ENCODE data around the gene PUS10. TPM values are rescaled to one million over a fixed set of nuclear protein-coding genes. Genes with fewer than 3 reads are reported as not detected.

PUS10 gene
- total RNA-seq, 2 donors from 2014 or later = 8.5 to 13.4 TPM

DNA sequence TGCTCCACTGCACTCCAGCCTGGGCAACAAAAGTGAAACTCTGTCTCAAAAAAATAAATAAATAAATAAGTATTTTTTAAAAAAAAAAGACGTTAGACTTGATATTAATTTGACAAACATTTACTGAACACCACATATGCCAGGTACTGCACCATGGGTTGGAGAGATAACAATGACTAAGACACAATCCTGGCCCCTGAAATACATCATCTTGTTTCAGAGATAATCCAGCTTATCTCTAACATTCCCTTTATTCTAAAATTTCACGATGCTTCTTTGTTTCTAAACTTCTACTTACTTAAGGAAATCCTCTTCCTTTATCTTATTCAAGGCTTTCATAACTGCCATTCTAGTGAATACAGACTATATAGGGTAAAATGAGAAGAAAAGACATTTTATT lies 55.5 kb downstream of the PUS10 start:
- Mint-ChIP-seq H3K9me3 (no peaks in the 10 kb centered on the region), H3K27ac (no peak overlapping the region), H3K36me3 (peaks cover 0 to 13% of the 10 kb centered on the region in 2 donors)
- no peak for ATAC-seq
- DNase-seq (ENCODE audit: low spot score in 2 of 2) = no peak

DNA sequence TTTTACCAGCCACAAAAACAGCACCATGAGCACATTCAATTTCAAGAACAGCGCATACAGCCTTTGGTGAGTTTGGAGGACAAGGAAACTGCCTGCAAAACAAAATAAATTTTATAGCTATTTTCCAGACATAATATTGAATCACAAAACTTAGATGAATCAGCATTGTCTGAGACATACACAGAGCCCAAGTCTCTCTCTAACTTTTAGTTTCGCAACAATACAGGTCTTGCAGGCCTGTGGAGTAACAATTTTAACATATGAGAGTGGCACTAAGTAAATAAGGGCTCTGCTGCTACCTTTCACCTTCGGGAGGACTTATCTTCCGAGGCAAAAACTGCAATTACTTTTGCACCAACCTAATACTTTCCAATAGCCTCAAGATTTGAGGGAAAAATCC lies 56.6 kb downstream of the PUS10 start:
- no peak overlapping the region for H3K27ac Mint-ChIP-seq
- no peaks in the 10 kb centered on the region for H3K9me3 Mint-ChIP-seq
- ATAC-seq = peak in 1 of 2 donors; percentile 44

DNA sequence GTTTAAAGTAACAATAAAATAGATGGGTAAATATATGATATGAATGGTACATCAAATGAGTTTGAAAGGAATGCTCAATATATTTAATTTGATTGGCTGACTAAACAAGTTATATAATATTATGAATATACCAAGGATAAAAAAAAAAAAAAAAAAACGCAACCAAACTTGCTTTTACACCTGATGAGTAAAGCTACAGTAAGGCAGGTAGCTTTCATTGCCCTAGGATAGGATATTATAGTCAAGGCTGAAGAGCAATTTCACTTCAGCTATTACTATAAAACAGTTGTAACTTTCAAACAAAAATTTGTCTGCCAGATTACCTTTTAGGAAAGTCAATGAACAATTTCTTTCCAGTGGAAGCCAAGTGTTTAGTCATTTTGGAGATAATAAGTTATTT lies 57.3 kb downstream of the PUS10 start:
- ATAC-seq (no peak), DNase-seq (ENCODE audit: low spot score in 2 of 2) (no peak)
- Mint-ChIP-seq H3K9me3 (no peaks in the 10 kb centered on the region), H3K36me3 (peaks cover 0 to 13% of the 10 kb centered on the region in 2 donors), H3K27ac (no peak overlapping the region)

More for the DNA sequence above, 56.6 kb downstream of the PUS10 start:
- H3K36me3 Mint-ChIP-seq = peaks cover 0 to 13% of the 10 kb centered on the region in 2 donors
- no peak for DNase-seq (ENCODE audit: low spot score in 2 of 2)

DNA sequence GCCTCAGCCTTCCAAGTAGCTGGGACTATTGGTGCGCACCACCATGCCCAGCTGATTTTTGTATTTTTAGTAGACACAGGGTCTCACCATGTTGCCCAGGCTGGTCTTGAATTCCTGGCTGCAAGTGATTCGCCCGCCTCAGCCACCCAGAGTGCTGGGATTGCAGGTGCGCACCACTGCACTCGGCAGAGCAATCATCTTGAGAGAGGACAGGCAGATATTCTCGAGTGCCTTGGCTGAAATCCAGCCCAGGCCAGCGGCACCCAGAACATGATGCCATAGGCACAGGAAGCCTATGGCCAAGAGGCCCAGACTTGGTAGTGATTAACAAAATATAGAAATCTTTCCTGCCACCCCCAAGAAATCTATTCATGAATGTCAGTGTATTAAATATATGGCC lies 58.6 kb downstream of the PUS10 start:
- ATAC-seq = no peak
- DNase-seq (ENCODE audit: low spot score in 2 of 2) = no peak
- H3K27ac Mint-ChIP-seq = no peak overlapping the region
- peaks cover 0 to 11% of the 10 kb centered on the region in 2 donors for H3K36me3 Mint-ChIP-seq
- no peaks in the 10 kb centered on the region for H3K9me3 Mint-ChIP-seq

DNA sequence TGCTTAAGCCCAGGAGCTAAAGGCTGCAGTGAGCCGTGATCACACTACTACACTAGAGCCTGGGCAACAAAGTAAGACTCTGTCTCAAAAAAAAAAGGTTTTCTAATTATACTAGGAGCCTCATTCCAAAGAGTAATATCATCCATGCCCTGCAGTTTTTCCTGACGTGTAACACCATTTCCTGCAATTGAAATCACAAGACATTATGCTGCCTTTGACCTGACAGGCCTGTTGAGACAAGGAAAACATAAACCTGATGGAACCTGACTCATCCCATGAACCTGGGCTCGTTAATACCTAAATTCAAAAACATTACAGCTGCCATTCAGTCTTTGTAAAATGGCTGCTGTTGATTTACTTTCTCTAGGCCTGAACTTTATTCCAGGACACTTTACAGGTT lies 59.3 kb downstream of the PUS10 start:
- Mint-ChIP-seq H3K9me3 (no peaks in the 10 kb centered on the region), H3K27ac (no peak overlapping the region), H3K36me3 (peaks cover 3 to 10% of the 10 kb centered on the region in 2 donors)
- no peak for DNase-seq (ENCODE audit: low spot score in 2 of 2)
- no peak for ATAC-seq

DNA sequence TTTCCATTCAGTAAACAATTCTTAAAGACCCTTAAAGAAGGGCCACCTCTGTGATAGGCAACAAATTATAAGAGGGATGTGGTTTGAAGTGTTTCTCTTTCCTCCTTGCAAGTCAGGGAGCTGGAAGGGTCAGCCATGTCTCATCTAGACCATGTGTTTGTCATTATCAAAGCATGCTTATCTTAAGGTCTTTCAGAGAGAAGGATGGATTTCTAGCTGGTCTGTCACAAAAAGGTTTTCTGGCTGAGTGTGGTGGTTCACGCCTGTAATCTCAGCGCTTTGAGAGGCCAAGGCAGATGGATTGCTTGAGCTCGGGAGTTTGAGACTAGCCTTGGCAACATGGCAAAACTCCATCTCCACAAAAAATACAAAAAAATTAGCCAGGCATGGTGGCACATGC lies 59.7 kb downstream of the PUS10 start:
- Mint-ChIP-seq H3K27ac (no peak overlapping the region), H3K9me3 (no peaks in the 10 kb centered on the region), H3K36me3 (peaks cover 8 to 15% of the 10 kb centered on the region in 2 donors)
- no peak for DNase-seq (ENCODE audit: low spot score in 2 of 2)
- ATAC-seq = no peak

DNA sequence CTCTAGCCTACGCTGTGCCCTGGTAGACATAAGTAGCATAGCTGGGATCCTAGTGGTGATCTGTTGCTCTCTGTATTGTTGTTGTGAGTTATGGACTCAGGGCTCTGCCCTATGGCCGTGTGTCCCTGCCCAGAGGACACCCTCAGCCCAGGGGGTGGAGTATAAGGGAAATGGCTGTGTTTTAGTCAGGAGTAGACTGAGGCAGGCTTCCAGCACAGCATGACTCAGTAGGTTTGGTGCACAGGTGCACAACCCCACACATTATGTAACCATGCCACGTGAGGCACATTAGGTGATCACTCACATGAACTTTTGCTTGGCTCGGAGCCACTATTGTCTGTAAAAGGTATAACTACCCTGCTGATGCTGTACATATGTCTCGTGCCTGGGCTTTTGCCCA lies 60.4 kb downstream of the PUS10 start:
- ATAC-seq (peak in 1 of 2 donors; percentile 20), DNase-seq (ENCODE audit: low spot score in 2 of 2) (no peak)
- Mint-ChIP-seq H3K36me3 (peaks cover 10 to 20% of the 10 kb centered on the region in 2 donors), H3K27ac (no peak overlapping the region), H3K9me3 (no peaks in the 10 kb centered on the region)

DNA sequence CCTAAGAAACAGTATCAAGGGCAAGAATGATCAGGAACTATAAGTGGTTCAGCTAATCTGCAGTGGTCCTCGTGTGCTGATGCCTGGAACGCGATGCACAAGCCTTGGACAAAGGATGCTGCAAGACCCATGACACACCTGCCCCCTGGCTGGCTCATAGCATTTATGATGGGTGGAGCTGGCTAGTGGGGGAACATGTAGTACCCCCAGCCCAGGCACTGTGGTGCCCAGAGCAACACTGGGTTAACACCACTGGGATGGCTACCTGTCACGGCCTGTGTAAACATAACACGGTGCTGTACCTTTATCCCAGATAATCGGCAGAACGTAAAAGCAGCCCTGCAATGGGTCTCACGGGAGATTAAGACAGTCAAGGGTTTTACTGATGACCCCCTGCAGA lies 60.8 kb downstream of the PUS10 start:
- Mint-ChIP-seq H3K9me3 (no peaks in the 10 kb centered on the region), H3K27ac (no peak overlapping the region), H3K36me3 (peaks cover 10 to 20% of the 10 kb centered on the region in 2 donors)
- DNase-seq (ENCODE audit: low spot score in 2 of 2) = no peak
- ATAC-seq = no peak

DNA sequence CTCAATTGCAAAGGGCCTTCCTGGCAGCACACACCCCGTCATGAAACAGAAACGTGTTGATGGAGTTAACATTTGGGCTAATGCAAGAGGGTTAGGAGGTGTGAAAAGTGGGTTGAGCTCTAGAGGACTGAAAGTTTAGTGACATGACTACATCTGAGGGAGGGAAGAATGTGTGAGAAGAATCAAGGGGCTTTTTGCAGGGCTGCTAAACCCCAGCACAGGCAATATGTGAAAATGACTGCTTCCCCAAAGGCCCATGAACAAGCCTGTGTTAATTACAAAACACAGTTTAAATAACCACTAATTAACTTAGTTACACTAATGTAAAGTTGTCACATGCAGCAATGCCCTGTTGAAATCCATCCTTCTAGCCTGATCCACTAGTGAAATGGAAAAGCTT lies 63.9 kb downstream of the PUS10 start:
- DNase-seq (ENCODE audit: low spot score in 2 of 2) = no peak
- Mint-ChIP-seq H3K27ac (no peak overlapping the region), H3K9me3 (no peaks in the 10 kb centered on the region), H3K36me3 (peaks cover 10 to 20% of the 10 kb centered on the region in 2 donors)
- ATAC-seq = peak; percentile 53 to 75

DNA sequence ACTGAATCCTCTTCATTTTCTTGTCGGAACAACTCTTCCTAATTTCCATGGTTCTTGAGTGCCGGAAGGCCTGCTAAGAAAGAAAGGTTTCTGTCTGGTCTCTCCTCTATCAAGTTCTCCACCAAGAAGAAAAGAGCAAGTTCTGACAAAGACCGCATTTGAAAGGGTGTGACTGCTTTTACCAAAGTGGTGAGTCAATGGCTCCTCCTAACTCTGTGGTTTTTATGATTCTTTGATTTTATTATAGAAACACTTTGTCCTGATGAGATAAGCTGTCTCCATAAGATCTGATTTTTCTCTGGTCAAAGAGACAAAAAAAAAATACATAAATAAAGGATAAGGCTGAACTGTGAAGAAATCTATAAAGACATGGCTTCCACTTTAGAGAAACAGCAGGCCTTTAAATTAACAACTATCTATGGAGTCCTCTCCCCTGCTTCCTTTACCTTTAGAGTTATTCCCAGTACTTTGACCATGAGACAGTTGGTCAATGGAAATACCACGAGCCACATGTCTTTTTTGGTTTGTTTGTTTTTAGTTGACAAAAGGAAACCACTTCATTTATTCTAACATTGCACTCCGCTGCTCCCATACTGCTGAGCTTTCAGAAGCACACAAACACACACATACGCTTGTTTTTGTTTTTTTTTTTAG lies 69.0 kb downstream of the PUS10 start:
- Mint-ChIP-seq H3K27ac (peak overlapping the region in 1 of 2 donors; percentile 34), H3K9me3 (no peaks in the 10 kb centered on the region), H3K36me3 (peaks cover 9 to 13% of the 10 kb centered on the region in 2 donors)
- ATAC-seq (peak; percentile 63 to 78), DNase-seq (ENCODE audit: low spot score in 2 of 2) (no peak)

DNA sequence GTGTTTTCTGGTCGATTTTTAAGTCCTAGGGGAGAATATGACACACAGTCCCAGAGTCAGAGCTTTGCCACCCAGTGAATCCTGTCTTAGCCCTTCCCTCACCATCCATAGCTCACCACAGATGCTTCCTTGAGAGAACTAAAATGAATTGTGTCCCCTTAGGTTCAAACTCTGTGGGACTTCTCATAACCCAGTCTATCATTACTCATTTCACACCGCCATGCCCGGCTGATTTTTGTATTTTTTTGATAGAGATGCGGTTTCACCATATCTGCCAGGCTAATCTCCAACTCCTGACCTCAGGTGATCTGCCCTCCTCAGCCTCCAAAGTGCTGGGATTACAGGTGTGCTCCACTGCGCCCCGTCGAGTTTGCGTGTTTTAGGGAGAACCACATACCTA lies 69.9 kb downstream of the PUS10 start:
- H3K9me3 Mint-ChIP-seq = no peaks in the 10 kb centered on the region
- no peak for DNase-seq (ENCODE audit: low spot score in 2 of 2)
- H3K36me3 Mint-ChIP-seq = peaks cover under 1 to 4% of the 10 kb centered on the region in 2 donors
- peak in 1 of 2 donors; percentile 40 for ATAC-seq
- H3K27ac Mint-ChIP-seq = no peak overlapping the region

DNA sequence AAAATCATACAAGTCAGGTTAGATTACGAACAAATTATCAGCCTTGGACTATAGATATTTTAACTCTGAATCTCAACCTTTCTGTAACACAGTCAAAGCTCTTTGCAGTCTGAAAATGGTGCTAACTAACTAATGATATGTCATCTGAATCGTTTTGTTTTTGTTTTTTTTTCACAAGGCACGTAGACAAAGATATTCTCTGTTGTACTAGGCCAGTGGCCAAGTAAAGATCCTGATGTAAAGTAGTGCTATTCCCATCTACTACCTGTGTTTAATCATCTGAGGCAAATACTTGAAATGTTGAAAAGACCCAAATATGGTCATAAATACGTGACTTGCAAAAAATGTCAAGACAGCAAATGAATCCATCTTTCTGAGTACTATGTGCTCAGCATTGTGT lies 71.0 kb downstream of the PUS10 start:
- no peaks in the 10 kb centered on the region for H3K36me3 Mint-ChIP-seq
- ATAC-seq (no peak), DNase-seq (ENCODE audit: low spot score in 2 of 2) (no peak)
- no peaks in the 10 kb centered on the region for H3K9me3 Mint-ChIP-seq
- H3K27ac Mint-ChIP-seq = no peak overlapping the region

DNA sequence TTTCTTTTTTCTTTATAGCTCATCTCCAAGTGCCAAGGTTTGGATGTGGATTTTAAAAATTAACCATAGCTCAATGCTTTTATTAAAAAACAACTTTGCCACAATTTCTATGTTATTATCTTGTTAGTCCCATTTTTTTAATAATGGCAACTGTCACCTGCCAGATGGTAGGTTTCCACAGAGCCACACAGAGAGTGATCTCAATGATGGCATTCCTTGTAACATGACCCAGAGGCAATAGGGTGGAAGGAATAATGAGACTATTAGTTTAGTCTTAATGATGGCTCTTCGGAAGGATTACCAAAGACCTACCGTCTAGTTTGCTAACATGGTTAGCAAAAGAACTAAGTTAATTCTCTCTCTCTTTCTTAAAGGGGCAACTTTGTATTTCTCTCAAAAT lies 72.7 kb downstream of the PUS10 start:
- DNase-seq (ENCODE audit: low spot score in 2 of 2) (no peak), ATAC-seq (no peak)
- Mint-ChIP-seq H3K27ac (no peak overlapping the region), H3K9me3 (no peaks in the 10 kb centered on the region), H3K36me3 (peaks cover 0 to 5% of the 10 kb centered on the region in 2 donors)

DNA sequence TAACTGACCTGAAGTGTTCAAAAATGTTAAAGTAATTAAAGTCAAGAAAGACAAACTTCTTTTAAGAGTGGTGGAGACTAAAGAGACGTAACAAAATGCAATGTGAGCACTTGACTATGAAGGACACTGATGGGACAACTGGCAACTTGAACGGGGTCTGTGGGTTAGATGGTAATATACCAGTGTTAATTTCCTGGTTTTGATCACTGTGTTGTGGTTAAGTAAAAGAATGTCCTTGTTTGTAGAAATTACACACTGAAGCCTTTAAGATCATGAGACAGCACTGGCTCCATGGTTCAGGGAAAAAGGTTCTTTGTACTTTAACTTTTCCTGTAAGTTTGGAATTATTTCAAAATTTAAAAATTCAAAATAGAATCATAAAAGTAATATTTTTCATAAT lies 78.4 kb downstream of the PUS10 start:
- Mint-ChIP-seq H3K36me3 (peaks cover 18 to 26% of the 10 kb centered on the region in 2 donors), H3K27ac (no peak overlapping the region)
- no peak for ATAC-seq

DNA sequence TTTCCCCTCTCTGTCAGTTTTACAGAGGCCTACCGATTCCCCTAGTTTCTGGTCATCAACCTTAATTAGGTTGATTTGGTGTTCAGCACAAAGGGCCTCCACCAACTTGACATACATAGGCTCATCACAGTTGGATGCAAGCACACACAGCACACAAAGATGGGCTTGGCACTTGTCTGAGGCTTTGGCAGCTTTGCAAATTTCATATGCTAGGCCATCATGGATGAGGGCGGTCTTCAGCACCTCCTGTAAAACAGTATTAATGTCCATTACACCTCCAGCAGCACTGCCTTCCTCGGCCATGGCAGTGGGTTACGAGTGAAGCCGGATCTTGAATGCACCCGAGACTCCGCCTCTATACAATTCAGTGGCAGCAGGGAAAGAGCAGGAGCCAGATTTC lies 79.8 kb downstream of the PUS10 start:
- Mint-ChIP-seq H3K36me3 (peaks cover 18 to 26% of the 10 kb centered on the region in 2 donors), H3K9me3 (no peaks in the 10 kb centered on the region), H3K27ac (peak overlapping the region in 1 of 2 donors; percentile 50)
- DNase-seq (ENCODE audit: low spot score in 2 of 2) (no peak), ATAC-seq (no peak)

More for the DNA sequence above, 78.4 kb downstream of the PUS10 start:
- no peaks in the 10 kb centered on the region for H3K9me3 Mint-ChIP-seq
- no peak for DNase-seq (ENCODE audit: low spot score in 2 of 2)

DNA sequence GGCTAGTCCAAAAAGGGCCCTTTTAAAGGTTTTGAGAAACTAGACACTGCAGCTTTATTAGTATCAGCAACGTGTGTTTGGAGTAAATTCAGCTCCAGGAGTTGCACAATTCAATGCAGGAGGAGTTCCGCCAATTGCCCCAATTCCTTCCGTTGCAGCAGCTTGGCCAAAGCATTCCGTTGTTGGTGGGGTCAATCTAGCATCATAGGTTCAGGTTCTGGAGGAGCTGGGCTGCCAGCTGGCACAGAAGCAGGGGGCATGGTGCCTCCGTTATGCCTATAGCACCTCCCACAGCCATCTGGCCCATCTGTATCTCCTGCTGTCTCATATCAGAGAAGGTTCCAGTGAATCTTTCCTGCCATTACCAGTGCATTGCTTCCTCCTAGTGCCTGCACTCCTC lies 81.3 kb downstream of the PUS10 start:
- H3K27ac Mint-ChIP-seq = no peak overlapping the region
- H3K36me3 Mint-ChIP-seq = peaks cover 18 to 26% of the 10 kb centered on the region in 2 donors
- DNase-seq (ENCODE audit: low spot score in 2 of 2) = no peak
- ATAC-seq = peak in 1 of 2 donors; percentile 19
- H3K9me3 Mint-ChIP-seq = no peaks in the 10 kb centered on the region

DNA sequence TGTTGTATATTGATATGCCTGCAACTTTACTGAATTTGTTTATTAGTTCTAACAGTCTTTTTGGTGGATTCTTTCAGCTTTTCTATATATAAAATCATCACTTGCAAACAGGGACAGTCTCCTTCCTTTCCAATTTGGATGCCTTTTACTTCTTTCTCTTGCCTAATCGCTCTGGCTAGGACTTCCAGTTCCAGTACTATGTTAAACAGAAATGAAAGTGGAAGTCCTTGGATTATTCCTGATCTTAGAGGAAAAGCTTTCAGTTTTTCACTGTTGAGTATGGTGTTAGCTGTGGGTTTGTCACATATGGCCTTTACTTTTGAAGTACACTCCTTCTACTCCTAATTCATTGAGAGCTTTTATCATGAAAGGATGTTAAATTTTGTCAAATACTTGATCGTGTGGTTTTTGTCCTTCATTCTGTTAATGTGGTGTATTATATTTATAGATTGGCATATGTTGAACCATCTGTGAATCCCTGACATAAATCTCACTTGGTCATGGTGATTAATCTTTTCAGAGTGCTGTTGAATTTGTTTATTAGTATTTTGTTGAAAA lies 83.8 kb downstream of the PUS10 start:
- Mint-ChIP-seq H3K9me3 (no peaks in the 10 kb centered on the region), H3K36me3 (peaks cover 17 to 18% of the 10 kb centered on the region in 2 donors), H3K27ac (no peak overlapping the region)
- ATAC-seq (no peak), DNase-seq (ENCODE audit: low spot score in 2 of 2) (no peak)

DNA sequence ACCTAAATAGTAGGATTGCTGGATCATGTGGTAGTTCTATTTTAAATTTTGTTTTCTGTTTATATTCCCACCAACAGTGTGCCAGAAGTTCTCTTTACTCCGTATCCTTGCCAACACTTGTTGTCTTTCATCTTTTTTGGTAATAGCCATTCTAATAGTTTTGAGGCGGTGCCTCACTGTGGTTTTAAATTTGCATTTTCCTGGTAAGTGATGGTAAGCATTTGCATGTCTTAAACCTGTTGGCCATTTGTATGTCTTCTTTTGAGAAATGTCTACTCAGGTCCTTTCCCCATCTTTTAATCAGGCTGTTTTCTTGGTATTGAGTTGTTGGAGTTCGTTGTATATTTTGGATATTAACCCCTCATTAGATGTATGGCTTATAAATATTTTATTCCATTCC lies 85.1 kb downstream of the PUS10 start:
- Mint-ChIP-seq H3K36me3 (peaks cover 9 to 10% of the 10 kb centered on the region in 2 donors), H3K9me3 (no peaks in the 10 kb centered on the region), H3K27ac (no peak overlapping the region)
- ATAC-seq (no peak), DNase-seq (ENCODE audit: low spot score in 2 of 2) (no peak)

Data from activated naive CD4-positive, alpha-beta T cell treated with anti-CD3 and anti-CD28 coated beads, Interleukin-2, amount 50 U/mL, for 72 hours (primary cell).